SK-N-SH treated with all-trans-retinoic acid at 6 μM for 48 hours (cell line): ENCODE measurements around the gene KRT10.

ENCODE experiments used
- ATAC-seq: fragments of 200-7000 bp; cut with Tn5 transposase; 3 replicates; pipeline ENCODE4 v1.9.1; 2020; ENCODE audit warnings: mild to moderate bottlenecking, moderate library complexity
- ARNTL ChIP-seq: fragments of 450-650 bp; formaldehyde crosslinking; IDR thresholded peaks from 2 replicates; pipeline ENCODE4 v1.5.0; 2020; ENCODE audit warnings: low read depth, mild to moderate bottlenecking, moderate library complexity, borderline replicate concordance
- BACH2 ChIP-seq: fragments of 250-450 bp; sonication (Bioruptor Pico); IDR thresholded peaks from 2 replicates; pipeline ENCODE4 v1.9.0; 2021; ENCODE audit warnings: mild to moderate bottlenecking, borderline replicate concordance
- CSDC2 ChIP-seq: fragments of 250-450 bp; sonication (Bioruptor Pico); IDR thresholded peaks from 2 replicates; pipeline ENCODE4 v1.5.0; 2020; ENCODE audit warnings: mild to moderate bottlenecking, moderate library complexity
- CSRNP3 ChIP-seq: fragments of 250-450 bp; sonication (Bioruptor Pico); IDR thresholded peaks from 2 replicates; pipeline ENCODE4 v1.5.1; 2021; ENCODE audit warnings: mild to moderate bottlenecking, moderate library complexity
- ESRRG ChIP-seq: fragments of 250-450 bp; sonication (Bioruptor Pico); IDR thresholded peaks from 2 replicates; pipeline ENCODE4 v1.6.1; 2021; ENCODE audit warnings: mild to moderate bottlenecking
- GLIS3 ChIP-seq: fragments of 250-450 bp; sonication (Bioruptor Pico); IDR thresholded peaks from 2 replicates; pipeline ENCODE4 v1.5.0; 2020; ENCODE audit warnings: mild to moderate bottlenecking, moderate library complexity
- OSR1 ChIP-seq: fragments of 250-450 bp; sonication (Bioruptor Pico); IDR thresholded peaks from 2 replicates; pipeline ENCODE4 v1.8.0; 2022; ENCODE audit warnings: moderate library complexity, mild to moderate bottlenecking, inconsistent platforms
- PATZ1 ChIP-seq: fragments of 250-450 bp; sonication (Bioruptor Pico); IDR thresholded peaks from 2 replicates; pipeline ENCODE4 v1.8.0; 2020; ENCODE audit warnings: mild to moderate bottlenecking, moderate library complexity, borderline replicate concordance
- POU6F1 ChIP-seq: fragments of 250-450 bp; sonication (Bioruptor Pico); IDR thresholded peaks from 2 replicates; pipeline ENCODE4 v1.8.0; 2021; ENCODE audit warnings: low read depth, mild to moderate bottlenecking, moderate library complexity, borderline replicate concordance
- RARB ChIP-seq: fragments of 250-450 bp; sonication (Bioruptor Pico); IDR thresholded peaks from 2 replicates; pipeline ENCODE4 v1.8.0; 2021; ENCODE audit warnings: mild to moderate bottlenecking, moderate library complexity
- SNAI2 ChIP-seq: fragments of 250-450 bp; sonication (Bioruptor Pico); IDR thresholded peaks from 2 replicates; pipeline ENCODE4 v1.5.0; 2020; ENCODE audit warnings: mild to moderate bottlenecking, moderate library complexity
- TCF4 ChIP-seq: fragments of 250-450 bp; sonication (Bioruptor Pico); IDR thresholded peaks from 2 replicates; pipeline ENCODE4 v1.8.0; 2021; ENCODE audit warnings: mild to moderate bottlenecking, moderate library complexity, borderline replicate concordance
- TOX ChIP-seq: fragments of 250-450 bp; sonication (Bioruptor Pico); IDR thresholded peaks from 2 replicates; pipeline ENCODE4 v1.8.0; 2021; ENCODE audit warnings: mild to moderate bottlenecking, moderate library complexity, borderline replicate concordance
- TSHZ2 ChIP-seq: fragments of 250-450 bp; sonication (Bioruptor Pico); IDR thresholded peaks from 2 replicates; pipeline ENCODE4 v1.5.0; 2020; ENCODE audit warnings: mild to moderate bottlenecking, moderate library complexity
- ZC3H10 ChIP-seq: fragments of 250-450 bp; sonication (Bioruptor Pico); IDR thresholded peaks from 2 replicates; pipeline ENCODE4 v1.5.1; 2021; ENCODE audit warnings: mild to moderate bottlenecking, moderate library complexity
- ZFP3 ChIP-seq: fragments of 250-450 bp; sonication (Bioruptor Pico); IDR thresholded peaks from 2 replicates; pipeline ENCODE4 v1.5.0; 2020; ENCODE audit warnings: mild to moderate bottlenecking, moderate library complexity
- ZFP30 ChIP-seq: fragments of 450-650 bp; formaldehyde crosslinking; IDR thresholded peaks from 2 replicates; pipeline ENCODE4 v1.5.0; 2022; ENCODE audit warnings: mild to moderate bottlenecking, moderate library complexity
- ZNF565 ChIP-seq: fragments of 450-650 bp; formaldehyde crosslinking; conservative IDR thresholded peaks from 2 replicates; pipeline ENCODE4 v1.5.0; 2020; ENCODE audit warnings: low read depth, mild to moderate bottlenecking, moderate library complexity
- ZNF70 ChIP-seq: fragments of 450-650 bp; formaldehyde crosslinking; IDR thresholded peaks from 2 replicates; pipeline ENCODE4 v1.5.0; 2020; ENCODE audit warnings: mild to moderate bottlenecking, moderate library complexity
- ZNF8 ChIP-seq: fragments of 450-650 bp; formaldehyde crosslinking; IDR thresholded peaks from 2 replicates; pipeline ENCODE4 v1.5.0; 2020; ENCODE audit warnings: mild to moderate bottlenecking, moderate library complexity

KRT10 gene

GRCh38 chr17:40818343-40818732, 4.1 kb downstream of the KRT10 start:
- ATAC-seq, result no peak
- TF ChIP-seq GLIS3 (CRISPR knock-in tag) (no peak), CSDC2 (CRISPR knock-in tag) (no peak), TCF4 (CRISPR knock-in tag) (no peak), ZNF8 (CRISPR knock-in tag) (no peak), ARNTL (no peak), CSRNP3 (CRISPR knock-in tag) (no peak), SNAI2 (CRISPR knock-in tag) (no peak), ZFP30 (CRISPR knock-in tag) (no peak), ZNF565 (CRISPR knock-in tag) (no peak), ZC3H10 (no peak), BACH2 (no peak), TSHZ2 (no peak), POU6F1 (CRISPR knock-in tag) (no peak)

- no peak for ATAC-seq
- TF ChIP-seq CSRNP3 (CRISPR knock-in tag), result no peak
- no peak for TF ChIP-seq GLIS3 (CRISPR knock-in tag)
- TF ChIP-seq ZNF70 (CRISPR knock-in tag), result no peak
- TF ChIP-seq TOX, result no peak
- TF ChIP-seq BACH2, result no peak
- no peak for TF ChIP-seq ESRRG (CRISPR knock-in tag)
- no peak for TF ChIP-seq TCF4 (CRISPR knock-in tag)
- no peak for TF ChIP-seq TSHZ2
- no peak for TF ChIP-seq PATZ1 (CRISPR knock-in tag)
Observed at GRCh38 chr17:40817103-40817682, 5.2 kb downstream of the KRT10 start.

- ATAC-seq, result no peak
- TF ChIP-seq ZC3H10 (no peak), ZFP3 (no peak), OSR1 (CRISPR knock-in tag) (no peak), ARNTL (no peak), CSRNP3 (CRISPR knock-in tag) (no peak), TCF4 (CRISPR knock-in tag) (no peak), CSDC2 (CRISPR knock-in tag) (no peak), TSHZ2 (no peak), ZNF8 (CRISPR knock-in tag) (no peak), ZNF70 (CRISPR knock-in tag) (no peak), RARB (CRISPR knock-in tag) (no peak), GLIS3 (CRISPR knock-in tag) (no peak), SNAI2 (CRISPR knock-in tag) (no peak)
Observed at GRCh38 chr17:40816569-40816968, 5.8 kb downstream of the KRT10 start.
